ENCODE measurements around the gene C17orf67. TPM values are rescaled to one million over a fixed set of nuclear protein-coding genes. Genes with fewer than 3 reads are reported as not detected.

Gene C17orf67
- total and polyA plus RNA-seq, 5 donors from 2014 or later = 1.5 to 6.2 (median 2.2) TPM

DNA sequence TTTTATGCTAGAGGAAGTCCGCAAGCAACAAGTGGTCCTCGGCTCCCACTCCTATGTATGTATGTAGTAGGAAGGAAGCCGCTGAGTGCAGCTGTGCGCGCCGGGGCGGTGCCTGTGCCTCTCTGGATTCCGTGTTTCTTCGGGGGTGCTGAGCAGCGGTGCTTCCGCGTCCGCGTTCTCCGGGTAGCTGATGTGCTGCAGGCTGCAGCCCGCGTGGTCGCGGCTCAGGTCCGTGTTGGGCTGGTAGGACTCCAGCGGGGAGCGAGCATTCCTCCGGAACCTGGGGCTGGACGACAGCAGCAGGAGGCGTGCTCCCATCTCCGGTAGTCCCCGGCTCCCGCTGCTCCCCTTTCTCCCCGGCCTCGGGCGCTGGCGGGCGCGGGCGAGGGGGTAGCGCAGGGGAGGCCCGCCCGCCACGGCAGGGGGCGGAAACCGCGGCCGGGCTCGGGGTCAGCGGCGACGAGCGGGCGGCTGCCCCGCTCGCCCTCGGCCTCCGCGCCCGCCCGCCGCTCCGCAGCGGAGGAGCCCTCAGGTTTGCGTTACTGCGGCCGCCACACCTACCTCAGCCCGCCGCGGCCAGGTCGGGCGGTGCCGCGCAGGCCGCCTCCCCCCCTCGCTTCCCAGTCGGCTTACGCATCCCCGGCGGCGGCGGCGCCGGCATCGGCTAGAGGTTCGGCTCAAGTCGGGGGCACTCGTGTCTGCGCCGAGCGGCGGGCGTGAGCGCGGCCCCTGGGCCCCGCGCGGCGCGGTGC is 487 bp downstream of the C17orf67 start:
- H3K27ac Mint-ChIP-seq = peak overlapping the region; percentile 67 to 91 (median 86)
- peaks cover 0 to 2% (median 0%) of the 10 kb centered on the region in 7 donors for H3K9me3 Mint-ChIP-seq
- H3K36me3 Mint-ChIP-seq = peaks cover 10% of the 10 kb centered on the region

GRCh38 chr17:56832446-56832845 is 1.3 kb downstream of the C17orf67 start:
- peaks cover 0 to 2% (median 0%) of the 10 kb centered on the region in 7 donors for H3K9me3 Mint-ChIP-seq
- Histone ChIP-seq H3K27me3 (ENCODE audit: control insufficient read depth, insufficient read depth, low read length) (no peaks in the 10 kb centered on the region), H3K4me3 (ENCODE audit: low read depth, low read length) (peak overlapping the region; percentile 83), H3K27ac (ENCODE audit: insufficient read depth, low read length, poor library complexity, severe bottlenecking) (peak overlapping the region; percentile 87), H3K36me3 (ENCODE audit: control insufficient read depth, insufficient read depth, low read length) (no peaks in the 10 kb centered on the region), H3K4me1 (ENCODE audit: control insufficient read depth, insufficient read depth, low read length, poor library complexity, severe bottlenecking) (peaks cover 42% of the 10 kb centered on the region), H3K9me3 (ENCODE audit: control insufficient read depth in 2 of 2, low read length in 2 of 2) (no peaks in the 10 kb centered on the region)
- H3K36me3 Mint-ChIP-seq = peaks cover 10% of the 10 kb centered on the region
- DNase-seq (no peak), ATAC-seq (ENCODE audit: low read depth in 2 of 2) (no peak)
- no peaks in the 10 kb centered on the region for H3K27me3 Mint-ChIP-seq
- peaks cover 21 to 62% (median 44%) of the 10 kb centered on the region in 4 donors for H3K4me1 Mint-ChIP-seq
- H3K27ac Mint-ChIP-seq = peak overlapping the region; percentile 38 to 86 (median 85)
- H3K4me3 Mint-ChIP-seq = peak overlapping the region; percentile 93 to 100 (median 94)

More for the DNA sequence above, 487 bp downstream of the C17orf67 start:
- Histone ChIP-seq H3K27ac (ENCODE audit: insufficient read depth, low read length, poor library complexity, severe bottlenecking) (peak overlapping the region; percentile 87), H3K36me3 (ENCODE audit: control insufficient read depth, insufficient read depth, low read length) (no peaks in the 10 kb centered on the region), H3K9me3 (ENCODE audit: control insufficient read depth in 2 of 2, low read length in 2 of 2) (no peaks in the 10 kb centered on the region), H3K4me3 (ENCODE audit: low read depth, low read length) (peak overlapping the region; percentile 83), H3K4me1 (ENCODE audit: control insufficient read depth, insufficient read depth, low read length, poor library complexity, severe bottlenecking) (peaks cover 50% of the 10 kb centered on the region), H3K27me3 (ENCODE audit: control insufficient read depth, insufficient read depth, low read length) (no peaks in the 10 kb centered on the region)
- Mint-ChIP-seq H3K27me3 (no peaks in the 10 kb centered on the region), H3K4me1 (peaks cover 25 to 70% (median 51%) of the 10 kb centered on the region in 4 donors), H3K4me3 (peak overlapping the region; percentile 93 to 100 (median 94))
- DNase-seq (peak; percentile 58 to 86 (median 59)), ATAC-seq (ENCODE audit: low read depth in 2 of 2) (peak; percentile 58 to 65)

- Mint-ChIP-seq H3K27ac (peak overlapping the region in 2 of 3 donors; percentile 81 to 86), H3K36me3 (peaks cover 6% of the 10 kb centered on the region), H3K4me3 (peak overlapping the region; percentile 93 to 100 (median 94)), H3K9me3 (peaks cover 0 to 2% (median 0%) of the 10 kb centered on the region in 7 donors), H3K4me1 (peaks cover 16 to 53% (median 40%) of the 10 kb centered on the region in 4 donors), H3K27me3 (no peaks in the 10 kb centered on the region)
- Histone ChIP-seq H3K27ac (ENCODE audit: insufficient read depth, low read length, poor library complexity, severe bottlenecking) (no peak overlapping the region), H3K27me3 (ENCODE audit: control insufficient read depth, insufficient read depth, low read length) (no peaks in the 10 kb centered on the region), H3K36me3 (ENCODE audit: control insufficient read depth, insufficient read depth, low read length) (no peaks in the 10 kb centered on the region), H3K4me3 (ENCODE audit: low read depth, low read length) (peak overlapping the region; percentile 83), H3K4me1 (ENCODE audit: control insufficient read depth, insufficient read depth, low read length, poor library complexity, severe bottlenecking) (peaks cover 33% of the 10 kb centered on the region), H3K9me3 (ENCODE audit: control insufficient read depth in 2 of 2, low read length in 2 of 2) (no peaks in the 10 kb centered on the region)
- DNase-seq (no peak), ATAC-seq (ENCODE audit: low read depth in 2 of 2) (no peak)
These were observed 2.2 kb downstream of the C17orf67 start for GRCh38 chr17:56831369-56832095.

DNA sequence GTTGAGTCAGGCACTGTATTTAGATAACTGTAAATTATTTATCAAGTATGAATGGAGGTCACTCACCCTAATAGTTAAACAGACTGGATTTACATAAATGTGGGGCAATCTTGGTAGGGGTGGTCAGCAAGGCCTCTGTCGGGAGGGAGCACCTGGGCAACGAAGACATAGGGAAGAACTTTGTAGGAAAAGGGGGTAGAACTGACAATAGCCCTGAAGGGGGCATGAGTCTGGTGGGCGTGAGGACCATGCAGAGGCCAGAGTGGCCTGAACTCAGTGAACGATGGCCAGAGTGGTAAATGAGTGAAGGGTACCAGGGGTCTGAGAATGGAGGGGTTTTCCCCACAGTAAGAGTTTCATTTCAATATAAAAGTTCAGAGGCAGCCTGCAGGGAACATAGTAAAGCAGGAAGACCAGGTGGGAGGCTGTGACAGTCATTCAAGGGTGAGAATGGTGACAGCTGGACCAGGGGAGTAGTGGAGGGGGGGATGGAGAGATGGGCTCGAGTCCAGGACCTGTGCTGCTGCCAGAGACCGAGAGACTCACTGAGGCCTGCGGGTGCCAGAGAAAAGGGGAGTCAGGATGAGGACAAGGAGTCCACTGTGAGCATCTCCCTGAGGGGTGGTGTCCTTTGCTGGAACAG is 2.9 kb downstream of the C17orf67 start:
- no peak for ATAC-seq (ENCODE audit: low read depth in 2 of 2)
- peaks cover 26% of the 10 kb centered on the region for H3K4me1 ChIP-seq (ENCODE audit: control insufficient read depth, insufficient read depth, low read length, poor library complexity, severe bottlenecking)
- DNase-seq = no peak
- Mint-ChIP-seq H3K4me1 (peaks cover 13 to 48% (median 37%) of the 10 kb centered on the region in 4 donors), H3K36me3 (peaks cover 3% of the 10 kb centered on the region), H3K27ac (peak overlapping the region in 2 of 3 donors; percentile 0 to 90), H3K27me3 (no peaks in the 10 kb centered on the region), H3K4me3 (peak overlapping the region; percentile 66 to 100 (median 86)), H3K9me3 (peaks cover 0 to 2% (median 0%) of the 10 kb centered on the region in 7 donors)
- H3K9me3 ChIP-seq (ENCODE audit: control insufficient read depth in 2 of 2, low read length in 2 of 2) = no peaks in the 10 kb centered on the region
- H3K27ac ChIP-seq (ENCODE audit: insufficient read depth, low read length, poor library complexity, severe bottlenecking) = no peak overlapping the region
- no peaks in the 10 kb centered on the region for H3K36me3 ChIP-seq (ENCODE audit: control insufficient read depth, insufficient read depth, low read length)
- no peak overlapping the region for H3K4me3 ChIP-seq (ENCODE audit: low read depth, low read length)
- H3K27me3 ChIP-seq (ENCODE audit: control insufficient read depth, insufficient read depth, low read length) = no peaks in the 10 kb centered on the region

GRCh38 chr17:56826611-56827414 is 6.9 kb downstream of the C17orf67 start:
- Histone ChIP-seq H3K4me3 (ENCODE audit: low read depth, low read length) (no peak overlapping the region), H3K9me3 (ENCODE audit: control insufficient read depth in 2 of 2, low read length in 2 of 2) (no peaks in the 10 kb centered on the region), H3K36me3 (ENCODE audit: control insufficient read depth, insufficient read depth, low read length) (no peaks in the 10 kb centered on the region), H3K27ac (ENCODE audit: insufficient read depth, low read length, poor library complexity, severe bottlenecking) (no peak overlapping the region), H3K4me1 (ENCODE audit: control insufficient read depth, insufficient read depth, low read length, poor library complexity, severe bottlenecking) (no peaks in the 10 kb centered on the region), H3K27me3 (ENCODE audit: control insufficient read depth, insufficient read depth, low read length) (no peaks in the 10 kb centered on the region)
- H3K4me1 Mint-ChIP-seq = peaks cover 8 to 34% (median 19%) of the 10 kb centered on the region in 4 donors
- H3K27ac Mint-ChIP-seq = no peak overlapping the region
- H3K9me3 Mint-ChIP-seq = no peaks in the 10 kb centered on the region
- peaks cover 13% of the 10 kb centered on the region for H3K36me3 Mint-ChIP-seq
- DNase-seq (no peak), ATAC-seq (ENCODE audit: low read depth in 2 of 2) (no peak)
- H3K4me3 Mint-ChIP-seq = no peak overlapping the region
- H3K27me3 Mint-ChIP-seq = no peaks in the 10 kb centered on the region

DNA sequence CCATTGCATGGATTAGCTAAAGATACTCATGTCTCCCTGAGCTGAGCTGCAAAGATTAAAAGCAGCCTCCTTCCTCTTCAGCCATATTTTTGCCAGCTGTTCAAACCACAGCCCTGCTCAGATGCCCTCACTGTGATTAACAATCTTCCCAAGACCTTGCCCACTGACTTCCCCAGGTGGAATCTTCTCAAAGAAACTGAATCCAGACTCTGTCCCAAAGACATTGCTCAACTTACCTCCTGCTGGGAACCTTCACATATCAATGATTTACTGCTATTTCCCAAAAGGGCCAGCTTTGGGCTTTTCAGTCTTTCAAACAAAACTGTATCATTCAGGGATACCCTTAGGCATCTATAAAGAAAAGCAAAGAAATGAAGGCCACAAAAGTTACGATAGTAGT is 9.2 kb downstream of the C17orf67 start:
- Histone ChIP-seq H3K4me3 (ENCODE audit: low read depth, low read length) (no peak overlapping the region), H3K4me1 (ENCODE audit: control insufficient read depth, insufficient read depth, low read length, poor library complexity, severe bottlenecking) (no peaks in the 10 kb centered on the region), H3K36me3 (ENCODE audit: control insufficient read depth, insufficient read depth, low read length) (no peaks in the 10 kb centered on the region), H3K27me3 (ENCODE audit: control insufficient read depth, insufficient read depth, low read length) (no peaks in the 10 kb centered on the region), H3K9me3 (ENCODE audit: control insufficient read depth in 2 of 2, low read length in 2 of 2) (no peaks in the 10 kb centered on the region), H3K27ac (ENCODE audit: insufficient read depth, low read length, poor library complexity, severe bottlenecking) (no peak overlapping the region)
- Mint-ChIP-seq H3K36me3 (peaks cover 10% of the 10 kb centered on the region), H3K4me1 (peaks cover 5 to 21% (median 9%) of the 10 kb centered on the region in 4 donors), H3K4me3 (no peak overlapping the region), H3K27ac (no peak overlapping the region), H3K27me3 (no peaks in the 10 kb centered on the region), H3K9me3 (no peaks in the 10 kb centered on the region)
- ATAC-seq (ENCODE audit: low read depth in 2 of 2) = no peak
- no peak for DNase-seq

DNA sequence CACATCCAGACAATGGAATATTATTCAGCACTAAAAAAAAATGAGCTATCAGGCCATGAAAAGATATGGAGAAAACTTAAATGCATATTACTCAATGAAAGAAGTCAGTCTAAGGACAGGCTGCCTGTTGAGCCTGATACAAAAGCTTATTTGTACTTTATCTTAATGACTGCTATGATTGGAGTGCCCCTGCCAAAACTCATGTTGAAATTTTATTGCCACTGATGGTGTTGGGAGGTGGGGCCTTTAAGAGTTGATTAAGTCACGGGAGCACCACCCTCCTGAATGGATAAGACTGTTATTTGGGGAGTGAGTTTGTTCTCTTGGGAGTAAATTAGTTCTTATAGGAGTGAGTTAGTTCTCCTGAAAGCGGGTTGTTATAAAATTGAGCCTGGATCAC is 9.9 kb downstream of the C17orf67 start:
- Mint-ChIP-seq H3K27me3 (no peaks in the 10 kb centered on the region), H3K4me3 (no peak overlapping the region)

More for the DNA sequence above, 9.9 kb downstream of the C17orf67 start:
- Histone ChIP-seq H3K4me1 (ENCODE audit: control insufficient read depth, insufficient read depth, low read length, poor library complexity, severe bottlenecking) (no peaks in the 10 kb centered on the region), H3K4me3 (ENCODE audit: low read depth, low read length) (no peak overlapping the region), H3K36me3 (ENCODE audit: control insufficient read depth, insufficient read depth, low read length) (no peaks in the 10 kb centered on the region), H3K27ac (ENCODE audit: insufficient read depth, low read length, poor library complexity, severe bottlenecking) (no peak overlapping the region), H3K27me3 (ENCODE audit: control insufficient read depth, insufficient read depth, low read length) (no peaks in the 10 kb centered on the region), H3K9me3 (ENCODE audit: control insufficient read depth in 2 of 2, low read length in 2 of 2) (no peaks in the 10 kb centered on the region)
- DNase-seq (no peak), ATAC-seq (ENCODE audit: low read depth in 2 of 2) (no peak)
- Mint-ChIP-seq H3K27ac (no peak overlapping the region), H3K4me1 (peaks cover 5 to 21% (median 7%) of the 10 kb centered on the region in 4 donors), H3K36me3 (peaks cover 10% of the 10 kb centered on the region), H3K9me3 (no peaks in the 10 kb centered on the region)

Measured in CD4-positive, CD25-positive, alpha-beta regulatory T cell (primary cell).